Endothelial cell (in vitro differentiated cells): Measurements from ENCODE around the gene COL4A1. TPM values are rescaled to one million over a fixed set of nuclear protein-coding genes. Genes with fewer than 3 reads are reported as not detected.

Experiments
- DNase-seq: peaks from one replicate; pipeline ENCODE4 v3.0.0; 2021; ENCODE audit warnings: low spot score
- H3K27ac Mint-ChIP-seq: one replicate; pipeline ENCODE4 v1.8.0; 2021; ENCODE audit warnings: mixed read lengths, inconsistent platforms; ENCODE audit not compliant: unreplicated experiment
- H3K27me3 Mint-ChIP-seq: one replicate; pipeline ENCODE4 v1.8.0; 2021; ENCODE audit warnings: mild to moderate bottlenecking, moderate library complexity, mixed read lengths, inconsistent platforms; ENCODE audit not compliant: unreplicated experiment
- H3K36me3 Mint-ChIP-seq: one replicate; pipeline ENCODE4 v1.8.0; 2021; ENCODE audit warnings: mild to moderate bottlenecking, low read depth, mixed read lengths, inconsistent platforms; ENCODE audit not compliant: unreplicated experiment
- H3K4me1 Mint-ChIP-seq: one replicate; pipeline ENCODE4 v1.8.0; 2021; ENCODE audit warnings: mild to moderate bottlenecking, mixed read lengths, inconsistent platforms; ENCODE audit not compliant: unreplicated experiment
- H3K4me3 Mint-ChIP-seq: one replicate; pipeline ENCODE4 v1.8.0; 2021; ENCODE audit warnings: mild to moderate bottlenecking, mixed read lengths, inconsistent platforms; ENCODE audit not compliant: unreplicated experiment
- H3K9me3 Mint-ChIP-seq: one replicate; pipeline ENCODE4 v1.8.0; 2021; ENCODE audit warnings: mixed read lengths, inconsistent platforms; ENCODE audit not compliant: unreplicated experiment
- CTCF ChIP-seq: fragments of 200-600 bp; sonication (generic); IDR thresholded peaks from one replicate; pipeline ENCODE4 v1.5.0; 2021; ENCODE audit warnings: antibody characterized with exemption; ENCODE audit not compliant: unreplicated experiment
- total RNA-seq: library from RNA; stranded (reverse); fragmentation: NEBNext Ultra II Directional; extraction: Animal tissue kit (Norgen Biotek cat#: 25700); gene quantifications from one replicate; pipeline ENCODE4 v1.2.1, GENCODE V29; 2021; ENCODE audit not compliant: unreplicated experiment

Gene COL4A1
- total RNA-seq, 1 donor from 2014 or later = 2,720 TPM

DNA sequence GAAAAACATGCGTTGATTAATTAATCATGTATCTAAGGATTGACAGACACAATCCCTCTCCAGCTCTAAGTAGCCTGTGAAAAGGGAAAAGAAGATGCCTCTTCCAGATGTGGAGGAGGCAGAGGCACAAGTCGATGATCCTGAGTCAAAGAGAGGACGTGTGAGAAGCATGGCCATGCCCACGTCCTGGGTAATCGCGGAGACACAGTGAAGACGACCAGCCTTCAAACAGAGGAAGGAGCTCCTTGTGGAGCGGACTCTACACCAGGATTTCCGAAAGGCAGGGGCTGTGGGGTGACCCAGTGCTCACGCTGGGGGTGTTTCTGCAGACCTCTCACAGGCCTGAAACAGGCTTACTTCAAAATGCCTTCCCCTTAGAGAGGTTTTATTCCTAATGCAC lies 70.5 kb downstream of the COL4A1 start:
- Mint-ChIP-seq H3K36me3 (peaks cover 42% of the 10 kb centered on the region), H3K4me1 (peaks cover 81% of the 10 kb centered on the region), H3K27me3 (peaks cover 13% of the 10 kb centered on the region), H3K27ac (peak overlapping the region; percentile 76), H3K9me3 (no peaks in the 10 kb centered on the region), H3K4me3 (no peak overlapping the region)
- TF ChIP-seq CTCF = no peak
- DNase-seq = peak; percentile 3

DNA sequence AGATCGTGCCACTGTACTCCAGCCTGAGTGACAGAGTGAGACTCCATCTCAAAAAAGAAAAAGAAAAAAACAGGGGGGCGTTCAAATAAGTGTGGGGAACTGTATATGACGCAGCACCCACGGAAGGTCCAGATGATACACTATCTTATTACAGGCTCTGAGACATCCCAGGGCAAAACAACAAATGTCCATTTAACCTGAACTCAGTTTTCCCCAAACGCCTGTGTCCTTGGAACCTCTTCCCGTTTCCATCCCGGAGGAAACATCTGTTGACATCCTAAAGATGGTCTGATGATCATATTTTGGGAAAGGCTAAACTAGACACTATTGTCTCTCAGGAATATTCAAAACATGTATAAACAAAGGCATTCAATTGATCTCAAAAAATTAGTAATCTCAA lies 72.4 kb downstream of the COL4A1 start:
- Mint-ChIP-seq H3K36me3 (peaks cover 56% of the 10 kb centered on the region), H3K4me3 (peak overlapping the region; percentile 42), H3K27me3 (peaks cover 21% of the 10 kb centered on the region), H3K9me3 (no peaks in the 10 kb centered on the region), H3K4me1 (peaks cover 85% of the 10 kb centered on the region), H3K27ac (peak overlapping the region; percentile 91)
- DNase-seq = no peak
- TF ChIP-seq CTCF = no peak

DNA sequence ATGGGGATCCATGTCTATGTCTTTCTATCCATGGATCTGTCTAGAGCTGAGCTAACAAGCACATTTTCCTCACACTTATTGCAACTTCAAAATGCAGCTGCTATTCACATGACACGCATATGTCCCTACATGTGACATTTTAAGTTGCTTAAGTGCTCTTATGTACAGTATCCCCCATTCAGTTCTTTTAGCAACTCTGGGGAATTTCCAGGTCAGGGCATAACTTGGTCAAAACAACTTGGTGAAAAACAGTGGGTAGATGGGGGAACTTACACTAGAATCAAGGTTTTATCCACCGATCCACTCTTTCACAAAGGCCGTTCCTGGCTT lies 73.0 kb downstream of the COL4A1 start:
- Mint-ChIP-seq H3K36me3 (peaks cover 62% of the 10 kb centered on the region), H3K4me1 (peaks cover 85% of the 10 kb centered on the region), H3K27ac (peak overlapping the region; percentile 91), H3K4me3 (peak overlapping the region; percentile 45), H3K27me3 (peaks cover 23% of the 10 kb centered on the region), H3K9me3 (no peaks in the 10 kb centered on the region)
- DNase-seq = no peak
- no peak for TF ChIP-seq CTCF

DNA sequence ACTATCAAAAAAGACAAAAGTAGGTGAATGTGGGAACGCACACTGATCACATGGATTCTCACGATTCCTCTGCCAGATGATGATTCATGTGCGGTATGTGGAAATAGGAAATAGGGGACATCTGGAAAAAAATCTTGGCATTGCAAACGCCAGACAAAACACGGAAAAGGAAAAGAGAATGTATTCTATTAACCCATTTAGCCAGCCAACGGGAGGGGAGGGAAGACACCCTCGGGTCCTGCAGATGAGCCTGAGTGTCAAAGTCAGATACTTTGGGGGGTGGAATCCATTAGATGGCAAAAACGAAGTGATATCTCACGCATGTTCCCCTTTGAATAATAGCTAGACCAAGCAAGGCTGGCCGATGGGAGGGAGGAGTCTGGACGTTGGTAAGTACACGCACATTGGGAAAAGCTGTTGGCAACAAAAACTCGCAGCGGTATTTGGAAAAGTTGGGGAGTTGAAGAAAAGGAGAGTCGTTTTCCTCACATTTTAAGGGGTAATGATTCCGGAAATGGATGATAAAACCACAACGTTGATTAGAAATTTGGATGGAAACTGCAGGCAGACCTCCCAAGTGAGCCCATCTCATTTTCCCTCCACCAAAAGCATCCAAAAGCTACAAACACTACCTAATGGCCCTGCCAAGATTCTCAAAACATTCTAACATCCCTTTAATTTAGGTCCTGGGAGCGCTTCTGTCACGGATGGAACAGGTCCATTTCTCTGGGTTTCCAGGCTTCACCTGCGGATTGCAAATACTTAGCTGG lies 73.6 kb downstream of the COL4A1 start:
- Mint-ChIP-seq H3K9me3 (no peaks in the 10 kb centered on the region), H3K27ac (peak overlapping the region; percentile 91), H3K27me3 (peaks cover 23% of the 10 kb centered on the region), H3K36me3 (peaks cover 64% of the 10 kb centered on the region), H3K4me3 (peak overlapping the region; percentile 45), H3K4me1 (peaks cover 85% of the 10 kb centered on the region)
- DNase-seq = no peak
- no peak for TF ChIP-seq CTCF

GRCh38 chr13:110232756-110233155 lies 74.2 kb downstream of the COL4A1 start:
- no peak for DNase-seq

More at GRCh38 chr13:110232756-110233155, 74.2 kb downstream of the COL4A1 start:
- Mint-ChIP-seq H3K27ac (peak overlapping the region; percentile 91), H3K27me3 (peaks cover 20% of the 10 kb centered on the region), H3K9me3 (no peaks in the 10 kb centered on the region), H3K36me3 (peaks cover 63% of the 10 kb centered on the region), H3K4me3 (peak overlapping the region; percentile 45), H3K4me1 (peaks cover 84% of the 10 kb centered on the region)
- TF ChIP-seq CTCF = no peak
